ENCODE data around the gene CES4A. TPM values are rescaled to one million over a fixed set of nuclear protein-coding genes. Genes with fewer than 3 reads are reported as not detected.
A peak's percentile ranks its signal among the peaks of the same experiment; 100 is the strongest.

Gene CES4A
- total and polyA plus RNA-seq, 9 of the 15 experiments (the other 6 are each of a cell fraction or from before 2014, with no cell fraction given): 0.09 to 0.13 (median 0.11) TPM; not detected in 6

DNA sequence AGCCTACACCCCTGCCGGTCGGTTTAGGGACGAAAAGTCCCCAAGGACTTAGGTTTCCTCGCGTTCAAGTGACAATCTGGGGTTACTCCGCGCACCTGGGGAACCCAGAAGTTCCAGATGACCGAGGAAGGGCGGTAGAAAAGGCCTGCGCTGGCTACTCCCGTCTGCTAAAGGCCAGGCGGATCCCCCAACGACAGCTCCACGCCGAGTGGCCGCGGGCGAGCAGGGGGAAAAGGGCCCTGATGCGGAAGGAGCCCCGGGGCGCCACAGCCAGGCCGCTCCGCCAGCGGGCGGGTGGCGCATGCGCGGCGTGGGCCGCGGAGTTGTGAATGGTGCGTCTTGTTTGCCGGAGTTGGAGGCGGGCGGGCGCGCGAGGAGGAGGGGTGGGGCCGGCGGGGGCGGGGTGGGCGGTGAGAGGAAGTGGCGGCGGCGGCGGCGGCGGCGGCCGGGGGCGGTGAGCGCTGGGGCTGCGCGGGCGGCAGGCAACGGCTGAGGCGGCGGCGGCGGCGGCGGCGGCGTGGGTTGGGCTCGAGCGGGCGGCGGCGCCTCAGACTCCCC lies 40.4 kb downstream of the CES4A start, which contains the start of gene CBFB (continued):
- TF ChIP-seq TOE1 (IDR thresholded peaks at IDR 0.05; ENCODE audit: borderline replicate concordance) (peak; percentile 69; the same call in 1 of the 2 replicates), TOE1 (CRISPR knock-in tag; IDR thresholded peaks at IDR 0.05; ENCODE audit: borderline replicate concordance, low read depth) (no peak), RFX1 (IDR thresholded peaks at IDR 0.05) (no peak), HMG20A (CRISPR knock-in tag; conservative IDR thresholded peaks at IDR 0.05) (no peak), ZBTB2 (IDR thresholded peaks at IDR 0.05) (peak; percentile 77; the same call in 1 of the 2 replicates), RBM34 (IDR thresholded peaks at IDR 0.05; ENCODE audit: borderline replicate concordance, insufficient read depth, low read length) (no peak), CBFB (CRISPR knock-in tag; IDR thresholded peaks at IDR 0.05) (no peak), NFYB (IDR thresholded peaks at IDR 0.05; ENCODE audit: extremely low read depth, insufficient read length) (no peak), ZNF444 (CRISPR knock-in tag; IDR thresholded peaks at IDR 0.05) (no peak), KHSRP (IDR thresholded peaks at IDR 0.05) (no peak), ZNF668 (CRISPR knock-in tag; IDR thresholded peaks at IDR 0.05) (0 out of 2 replicates have a peak, but pooled peaks have one; percentile 51), CHCHD3 (CRISPR knock-in tag; IDR thresholded peaks at IDR 0.05) (peak; percentile 81; the same call in 1 of the 2 replicates), ZNF354B (CRISPR knock-in tag; IDR thresholded peaks at IDR 0.05) (peak; percentile 27; the same call in 1 of the 2 replicates), ZNF644 (tag; IDR thresholded peaks at IDR 0.05; ENCODE audit: low read depth) (no peak)
- TF ChIP-seq, protein P1, sequence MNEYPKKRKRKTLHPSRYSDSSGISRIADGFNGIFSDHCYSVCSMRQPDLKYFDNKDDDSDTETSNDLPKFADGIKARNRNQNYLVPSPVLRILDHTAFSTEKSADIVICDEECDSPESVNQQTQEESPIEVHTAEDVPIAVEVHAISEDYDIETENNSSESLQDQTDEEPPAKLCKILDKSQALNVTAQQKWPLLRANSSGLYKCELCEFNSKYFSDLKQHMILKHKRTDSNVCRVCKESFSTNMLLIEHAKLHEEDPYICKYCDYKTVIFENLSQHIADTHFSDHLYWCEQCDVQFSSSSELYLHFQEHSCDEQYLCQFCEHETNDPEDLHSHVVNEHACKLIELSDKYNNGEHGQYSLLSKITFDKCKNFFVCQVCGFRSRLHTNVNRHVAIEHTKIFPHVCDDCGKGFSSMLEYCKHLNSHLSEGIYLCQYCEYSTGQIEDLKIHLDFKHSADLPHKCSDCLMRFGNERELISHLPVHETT (CRISPR knock-in tag; conservative IDR thresholded peaks at IDR 0.05 in 1 of 2, IDR thresholded peaks at IDR 0.05 in 1 of 2): peak in 1 of 2 experiments; percentile 98; a peak in 2 of 4 replicates
- TF ChIP-seq, protein P2, sequence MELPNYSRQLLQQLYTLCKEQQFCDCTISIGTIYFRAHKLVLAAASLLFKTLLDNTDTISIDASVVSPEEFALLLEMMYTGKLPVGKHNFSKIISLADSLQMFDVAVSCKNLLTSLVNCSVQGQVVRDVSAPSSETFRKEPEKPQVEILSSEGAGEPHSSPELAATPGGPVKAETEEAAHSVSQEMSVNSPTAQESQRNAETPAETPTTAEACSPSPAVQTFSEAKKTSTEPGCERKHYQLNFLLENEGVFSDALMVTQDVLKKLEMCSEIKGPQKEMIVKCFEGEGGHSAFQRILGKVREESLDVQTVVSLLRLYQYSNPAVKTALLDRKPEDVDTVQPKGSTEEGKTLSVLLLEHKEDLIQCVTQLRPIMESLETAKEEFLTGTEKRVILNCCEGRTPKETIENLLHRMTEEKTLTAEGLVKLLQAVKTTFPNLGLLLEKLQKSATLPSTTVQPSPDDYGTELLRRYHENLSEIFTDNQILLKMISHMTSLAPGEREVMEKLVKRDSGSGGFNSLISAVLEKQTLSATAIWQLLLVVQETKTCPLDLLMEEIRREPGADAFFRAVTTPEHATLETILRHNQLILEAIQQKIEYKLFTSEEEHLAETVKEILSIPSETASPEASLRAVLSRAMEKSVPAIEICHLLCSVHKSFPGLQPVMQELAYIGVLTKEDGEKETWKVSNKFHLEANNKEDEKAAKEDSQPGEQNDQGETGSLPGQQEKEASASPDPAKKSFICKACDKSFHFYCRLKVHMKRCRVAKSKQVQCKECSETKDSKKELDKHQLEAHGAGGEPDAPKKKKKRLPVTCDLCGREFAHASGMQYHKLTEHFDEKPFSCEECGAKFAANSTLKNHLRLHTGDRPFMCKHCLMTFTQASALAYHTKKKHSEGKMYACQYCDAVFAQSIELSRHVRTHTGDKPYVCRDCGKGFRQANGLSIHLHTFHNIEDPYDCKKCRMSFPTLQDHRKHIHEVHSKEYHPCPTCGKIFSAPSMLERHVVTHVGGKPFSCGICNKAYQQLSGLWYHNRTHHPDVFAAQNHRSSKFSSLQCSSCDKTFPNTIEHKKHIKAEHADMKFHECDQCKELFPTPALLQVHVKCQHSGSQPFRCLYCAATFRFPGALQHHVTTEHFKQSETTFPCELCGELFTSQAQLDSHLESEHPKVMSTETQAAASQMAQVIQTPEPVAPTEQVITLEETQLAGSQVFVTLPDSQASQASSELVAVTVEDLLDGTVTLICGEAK (IDR thresholded peaks at IDR 0.05): peak; percentile 69
- TF ChIP-seq, protein P2 (CRISPR knock-in tag; IDR thresholded peaks at IDR 0.05): no peak

All from K562 (cell line).